Measurements from ENCODE around the gene OR10H4.
"Not testable (repeated sequence)": the region's sequence is repeated elsewhere in the genome, so short reads cannot be mapped to it uniquely, and the experiment has no call there.

- TF ChIP-seq POLR2AphosphoS5 (IDR thresholded peaks at IDR 0.05; ENCODE audit: low read depth); CTCF (conservative IDR thresholded peaks at IDR 0.05; ENCODE audit: low read depth in 2 of 2); REST (IDR thresholded peaks at IDR 0.05; ENCODE audit: unreplicated experiment); EZH2 (IDR thresholded peaks at IDR 0.05; ENCODE audit: low read depth, unreplicated experiment); ZNF331 (CRISPR knock-in tag; IDR thresholded peaks at IDR 0.05; ENCODE audit: low read depth); ETS1 (IDR thresholded peaks at IDR 0.05); STAT1 (IDR thresholded peaks at IDR 0.05; ENCODE audit: unreplicated experiment); EZH2phosphoT487 (IDR thresholded peaks at IDR 0.05; ENCODE audit: unreplicated experiment); CREB1 (CRISPR knock-in tag; IDR thresholded peaks at IDR 0.05; ENCODE audit: low read depth); NANOG (IDR thresholded peaks at IDR 0.05; ENCODE audit: borderline replicate concordance); JUNB (IDR thresholded peaks at IDR 0.05; ENCODE audit: unreplicated experiment); ZNF114 (CRISPR knock-in tag; IDR thresholded peaks at IDR 0.05): not testable (repeated sequence)
Observed at GRCh38 chr19:15972043-15972442, 23.2 kb downstream of the OR10H4 start.
